Occipital lobe (tissue), 3 donors: Measurements from ENCODE around the gene ANKRD37. TPM values are rescaled to one million over a fixed set of nuclear protein-coding genes. Genes with fewer than 3 reads are reported as not detected.

Experiments used
- DNase-seq: peaks from one replicate; lab custom pipeline; 2025; lab: John Stamatoyannopoulos, UW
- small RNA-seq: library from RNA; depleted of rRNA; stranded (forward); fragments of <200 nt; gene quantifications from one replicate; pipeline ENCODE3, GENCODE V24; 2014
- total RNA-seq: library from RNA; depleted of rRNA; stranded (reverse); fragments of >200 nt; gene quantifications from one replicate; pipeline ENCODE4 v1.2.3, GENCODE V29; 2014

The ANKRD37 gene
- total RNA-seq, 1 donor from 2014 or later, result 25.1 TPM

- no peak for DNase-seq
Measured at GRCh38 chr4:185412412-185412811, 15.8 kb downstream of the ANKRD37 start.

- no peak for DNase-seq
Measured at GRCh38 chr4:185416955-185417354, 20.3 kb downstream of the ANKRD37 start.

- DNase-seq, result no peak
Measured at GRCh38 chr4:185421366-185422124, 24.9 kb downstream of the ANKRD37 start.

- no peak for DNase-seq
Measured at GRCh38 chr4:185424905-185425646, 28.4 kb downstream of the ANKRD37 start.

- peak; percentile 88 for DNase-seq
Measured at GRCh38 chr4:185425647-185426352, 29.2 kb downstream of the ANKRD37 start, which contains the start of gene UFSP2. TSS of gene UFSP2 (minus strand) at chr4:185425964. CDS start at chr4:185425868, 96 bp downstream.

- DNase-seq, result no peak
Measured at GRCh38 chr4:185426960-185427688, 30.5 kb downstream of the ANKRD37 start.

GRCh38 chr4:185429660-185430059, 33.0 kb downstream of the ANKRD37 start:
- no peak for DNase-seq

- DNase-seq, result no peak
Measured at GRCh38 chr4:185435466-185435865, 38.8 kb downstream of the ANKRD37 start.

- no peak for DNase-seq
Measured at GRCh38 chr4:185437809-185438208, 41.2 kb downstream of the ANKRD37 start.

- DNase-seq, result no peak
Measured at GRCh38 chr4:185441479-185441878, 44.8 kb downstream of the ANKRD37 start.

GRCh38 chr4:185445209-185445608, 48.6 kb downstream of the ANKRD37 start:
- no peak for DNase-seq

Small RNA genes within 50 kb of the gene (small RNA-seq; reads per million reads assigned to genes)
- gene RF00019, result not detected

Other genes with a start within 250 kb of the ANKRD37 start
- 73.5 TPM for gene CFAP97, start 192.8 kb upstream of the ANKRD37 start, total RNA-seq
- 50.4 TPM for gene SNX25, start 187.2 kb upstream of the ANKRD37 start, total RNA-seq
- gene LRP2BP, start 917 bp upstream of the ANKRD37 start, total RNA-seq, result 10.8 TPM
- gene UFSP2, start 29.1 kb downstream of the ANKRD37 start, total RNA-seq, result 53.0 TPM
- 1.7 TPM for gene CCDC110, start 74.9 kb downstream of the ANKRD37 start, total RNA-seq
- gene PDLIM3, start 138.7 kb downstream of the ANKRD37 start, total RNA-seq, result 18.2 TPM